GM12878 (cell line): ENCODE measurements around the gene SRPK2. TPM values are rescaled to one million over a fixed set of nuclear protein-coding genes. Genes with fewer than 3 reads are reported as not detected.

Source experiments
- ATAC-seq: fragments of 200-7000 bp; cut with Tn5 transposase; 3 replicates; pipeline ENCODE4 v1.9.1; 2020; ENCODE audit warnings: mild to moderate bottlenecking, moderate library complexity
- BruUV-seq: library from RNA; stranded (reverse); fragments of 400-500 nt; replicated peaks from 2 replicates; lab custom pipeline; 2021; lab: Mats Ljungman, UMichigan
- CTCF ChIA-PET: fragments of 300-600 bp; sonication (Branson Sonifier 250); formaldehyde crosslinking; extraction: SDS; loops from one replicate; lab custom pipeline; 2021; ENCODE audit warnings: inconsistent platforms; lab: Yijun Ruan, JAX
- POLR2A ChIA-PET: fragments of 350-600 bp; formaldehyde crosslinking; extraction: SDS; loops from one replicate; lab custom pipeline; 2021; ENCODE audit warnings: inconsistent platforms; lab: Charles Lee
- RAD21 ChIA-PET: fragments of 300-600 bp; sonication (Branson Sonifier 250); formaldehyde crosslinking; loops from one replicate; lab custom pipeline; 2023; ENCODE audit warnings: antibody characterized with exemption; ENCODE audit not compliant: unreplicated experiment; lab: Charles Lee
- SMC1A ChIA-PET: fragments of 300-600 bp; sonication (Branson Sonifier 250); formaldehyde crosslinking; loops from one replicate; lab custom pipeline; 2023; ENCODE audit not compliant: unreplicated experiment, uncharacterized antibody; lab: Charles Lee
- DNase-seq: peaks from one replicate; pipeline ENCODE4 v3.0.0-alpha.2; 2011; ENCODE audit warnings: low read depth, low spot score
- FAIRE-seq: peaks from 3 replicates; lab custom pipeline; 2011; peaks lifted over from hg19 to GRCh38; lab: Jason Lieb, UNC
- H2AFZ ChIP-seq: 2 replicates; pipeline ENCODE4 v1.6.0; 2011; ENCODE audit warnings: low read depth, low read length, control low read depth; ENCODE audit not compliant: control insufficient read depth
- H3K27ac ChIP-seq: 2 replicates; pipeline ENCODE4 v1.5.1; 2011; ENCODE audit warnings: control low read depth; ENCODE audit not compliant: control insufficient read depth, insufficient read depth
- H3K27me3 ChIP-seq, 2 experiments: replicated peaks in 1 of 2; 2 replicates each; pipeline versions ENCODE4 v1.6.0 to v1.6.1; 2011; ENCODE audit warnings: low read length in 1 of 2; ENCODE audit not compliant: control insufficient read depth in 2 of 2, insufficient read depth in 2 of 2
- H3K36me3 ChIP-seq, 2 experiments: 2 replicates each; pipeline ENCODE4 v1.5.1; 2011; ENCODE audit warnings: low read length in 1 of 2; ENCODE audit not compliant: control insufficient read depth in 2 of 2, insufficient read depth in 2 of 2
- H3K4me1 ChIP-seq: 2 replicates; pipeline ENCODE4 v1.6.1; 2011; ENCODE audit warnings: mild to moderate bottlenecking, low read length, moderate library complexity, mixed read lengths; ENCODE audit not compliant: control insufficient read depth, insufficient read depth
- H3K4me2 ChIP-seq: 2 replicates; pipeline ENCODE4 v1.6.0; 2011; ENCODE audit warnings: control low read depth; ENCODE audit not compliant: control insufficient read depth, insufficient read depth
- H3K4me3 ChIP-seq: fragments of 200-600 bp; sonication (generic); 2 replicates; pipeline ENCODE4 v1.5.1; 2016
- H3K79me2 ChIP-seq: 2 replicates; pipeline ENCODE4 v1.6.0; 2011; ENCODE audit warnings: low read length; ENCODE audit not compliant: control insufficient read depth, insufficient read depth
- H3K9ac ChIP-seq: 2 replicates; pipeline ENCODE4 v1.8.0; 2011; ENCODE audit warnings: low read length, control low read depth, mixed read lengths; ENCODE audit not compliant: control insufficient read depth, insufficient read depth
- H3K9me3 ChIP-seq: replicated peaks from 3 replicates; pipeline ENCODE4 v1.5.1; 2011; ENCODE audit warnings: mild to moderate bottlenecking, low read length; ENCODE audit not compliant: control insufficient read depth, insufficient read depth
- H4K20me1 ChIP-seq: 2 replicates; pipeline ENCODE4 v1.6.0; 2011; ENCODE audit not compliant: control insufficient read depth, insufficient read depth
- BRCA1 ChIP-seq: IDR thresholded peaks from 2 replicates; pipeline ENCODE4 v1.6.1; 2011; ENCODE audit warnings: low read depth, low read length, improper control_type of control experiment
- E4F1 ChIP-seq: fragments of 450-650 bp; IDR thresholded peaks from 2 replicates; pipeline ENCODE4 v1.6.1; 2018; ENCODE audit warnings: borderline replicate concordance, mild to moderate bottlenecking; ENCODE audit not compliant: partially characterized antibody
- GATAD2B ChIP-seq: fragments of 450-650 bp; conservative IDR thresholded peaks from 2 replicates; pipeline ENCODE4 v1.6.1; 2017; ENCODE audit warnings: low read depth, mild to moderate bottlenecking, moderate library complexity
- MYB ChIP-seq: fragments of 150-350 bp; IDR thresholded peaks from 2 replicates; pipeline ENCODE4 v1.6.1; 2014; ENCODE audit warnings: mild to moderate bottlenecking, low read depth, low read length, borderline replicate concordance
- MYC ChIP-seq: IDR thresholded peaks from 2 replicates; pipeline ENCODE4 v1.6.1; 2011; ENCODE audit warnings: mild to moderate bottlenecking, low read length, moderate library complexity, inconsistent platforms; ENCODE audit not compliant: insufficient read depth, insufficient replicate concordance, insufficient read length, severe bottlenecking
- NBN ChIP-seq: fragments of 450-650 bp; IDR thresholded peaks from 2 replicates; pipeline ENCODE4 v1.6.1; 2016
- NR2F1 ChIP-seq: fragments of 450-650 bp; conservative IDR thresholded peaks from 2 replicates; pipeline ENCODE4 v1.6.1; 2017; ENCODE audit warnings: mild to moderate bottlenecking
- PKNOX1 ChIP-seq: fragments of 450-650 bp; IDR thresholded peaks from 2 replicates; pipeline ENCODE4 v1.6.1; 2016; ENCODE audit warnings: mild to moderate bottlenecking
- POLR2AphosphoS5 ChIP-seq: IDR thresholded peaks from 2 replicates; pipeline ENCODE4 v1.6.1; 2011; ENCODE audit warnings: mild to moderate bottlenecking, low read length, inconsistent platforms
- RUNX3 ChIP-seq: IDR thresholded peaks from 2 replicates; pipeline ENCODE4 v1.6.1; 2012; ENCODE audit warnings: low read length, inconsistent platforms
- SIX5 ChIP-seq: IDR thresholded peaks from 2 replicates; pipeline ENCODE4 v1.6.1; 2011; ENCODE audit warnings: mild to moderate bottlenecking, low read depth, low read length, moderate library complexity; ENCODE audit not compliant: severe bottlenecking
- SMAD5 ChIP-seq: IDR thresholded peaks from 2 replicates; pipeline ENCODE4 v1.6.1; 2016; ENCODE audit warnings: antibody characterized with exemption, low read depth
- SUPT20H ChIP-seq: IDR thresholded peaks from 2 replicates; pipeline ENCODE4 v1.6.1; 2011; ENCODE audit warnings: low read depth, mild to moderate bottlenecking, low read length, moderate library complexity, borderline replicate concordance; ENCODE audit not compliant: control insufficient read depth
- TCF3 ChIP-seq: IDR thresholded peaks from 2 replicates; pipeline ENCODE4 v1.6.1; 2012; ENCODE audit warnings: low read depth, mild to moderate bottlenecking, low read length, borderline replicate concordance; ENCODE audit not compliant: insufficient read depth
- ZNF384 ChIP-seq: IDR thresholded peaks from 2 replicates; pipeline ENCODE4 v1.6.1; 2012; ENCODE audit warnings: low read depth, mild to moderate bottlenecking, low read length, improper control_type of control experiment, borderline replicate concordance
- ZNF687 ChIP-seq: fragments of 450-650 bp; IDR thresholded peaks from 2 replicates; pipeline ENCODE4 v1.6.1; 2017; ENCODE audit warnings: mild to moderate bottlenecking, moderate library complexity
- ZZZ3 ChIP-seq: IDR thresholded peaks from 2 replicates; pipeline ENCODE4 v1.6.1; 2011; ENCODE audit warnings: low read depth; ENCODE audit not compliant: control insufficient read depth, insufficient read length
- WGBS: methylation state at CpG from one replicate; pipeline ENCODE4 v1.1.6; 2016; ENCODE audit warnings: low lambda C conversion rate; ENCODE audit not compliant: insufficient replicate concordance, insufficient coverage; ENCODE audit errors: missing lambda C conversion rate; 5-methylcytosine and 5-hydroxymethylcytosine counted together
- in situ Hi-C: fragments of 300-500 bp; cut with MboI; formaldehyde crosslinking; loops from 9 replicates; pipeline ENCODE4 v1.14.3; 2018; ENCODE audit warnings: mixed read lengths
- intact Hi-C: fragments of 100-400 bp; cut with micrococcal nuclease; formaldehyde crosslinking; loops from one replicate; pipeline ENCODE4 v1.14.2; 2022; ENCODE audit not compliant: unreplicated experiment
- polyA plus RNA-seq, 11 experiments: library from polyadenylated mRNA; depleted of rRNA in 4 of 11; unstranded in 6 of 11; stranded (reverse) in 5 of 11; fragments of >200 nt; fragmentation: Nextera tagmentation in 4 of 11; fragmentation: Illumina TruSeq in 1 of 11; extraction: Ambion mirVana in 4 of 11; extraction: Trizol in 1 of 11; gene quantifications; 1 replicate in 1 of 11; 2 replicates in 10 of 11; pipeline versions ENCODE4 v1.2.1 to v1.2.3, GENCODE V29; 2011 to 2016; ENCODE audit warnings: inconsistent platforms in 2 of 11, missing spikeins in 2 of 11, low read depth in 1 of 11
- total RNA-seq, 4 experiments: library from RNA; depleted of rRNA in 3 of 4; stranded (reverse); fragments of >200 nt in 3 of 4; fragmentation: Illumina TruSeq in 1 of 4; extraction: Trizol in 1 of 4; gene quantifications; 2 replicates each; pipeline versions ENCODE4 v1.2.1 to v1.2.3, GENCODE V29; 2013 to 2021

SRPK2 gene
- total and polyA plus RNA-seq, 10 of the 15 experiments (the other 5 are each of a cell fraction or from before 2014, with no cell fraction given) = 13.2 to 32.8 (median 24.5) TPM

- Histone ChIP-seq H3K79me2 (peaks cover 2% of the 10 kb centered on the region), H3K27ac (no peak overlapping the region), H2AFZ (no peak overlapping the region), H3K27me3 (no peaks in the 10 kb centered on the region), H3K4me3 (no peak overlapping the region), H3K9ac (no peak overlapping the region), H3K9me3 (no peaks in the 10 kb centered on the region), H3K4me2 (no peak overlapping the region), H3K4me1 (peaks cover 11% of the 10 kb centered on the region), H4K20me1 (no peaks in the 10 kb centered on the region), H3K36me3 (no peaks in the 10 kb centered on the region)
- WGBS = 93% methylated on average over 4 of the region's 4 CpGs
- intact Hi-C loops = no loop called here
- DNase-seq = no peak
- POLR2A ChIA-PET = interaction anchor here (1.0 kb wide), 1 partner anchor 28 kb away, joined by 4 read pairs; no protein-coding TSS in a partner anchor
- SMC1A ChIA-PET = interaction anchor here (1.3 to 1.8 kb wide), 5 partner anchors 10 to 74 kb away, joined by 3 to 5 read pairs (median 4); no protein-coding TSS in a partner anchor
- no TSS peak for BruUV-seq
- no peak for ATAC-seq
- in situ Hi-C loops = no loop called here
- CTCF ChIA-PET = interaction anchor here (1.2 kb wide), 1 partner anchor 10 kb away, joined by 3 read pairs; no protein-coding TSS in a partner anchor
- FAIRE-seq = no peak
- RAD21 ChIA-PET = interaction anchor here (1.3 kb wide), 1 partner anchor 93 kb away, joined by 3 read pairs; no protein-coding TSS in a partner anchor
- no peak for TF ChIP-seq MYC
- no peak for TF ChIP-seq POLR2AphosphoS5
- TF ChIP-seq GATAD2B = no peak
- TF ChIP-seq SUPT20H = no peak
- no peak for TF ChIP-seq SIX5
- no peak for TF ChIP-seq ZZZ3
- TF ChIP-seq E4F1 = no peak
- no peak for TF ChIP-seq PKNOX1
- no peak for TF ChIP-seq SMAD5
- TF ChIP-seq MYB = no peak
- TF ChIP-seq RUNX3 = no peak
- TF ChIP-seq ZNF687 = no peak
- TF ChIP-seq BRCA1 = no peak
- no peak for TF ChIP-seq ZNF384
- no peak for TF ChIP-seq NBN
- no peak for TF ChIP-seq TCF3
- TF ChIP-seq NR2F1 = no peak
Measured at GRCh38 chr7:105215182-105215581, 173.5 kb downstream of the SRPK2 start.
